ACHN (cell line): Measurements from ENCODE around the gene RAP1GAP2.

ENCODE experiments used
- DNase-seq: peaks from one replicate; pipeline ENCODE4 v3.0.0-alpha.2; 2015
- in situ Hi-C: cut with HindIII; loops from 2 replicates; pipeline ENCODE4 v1.10.0; 2017; ENCODE audit warnings: low sequenced_read_pairs, low pct_ligation_motif_present, low pct_unique_long_range_greater_than_20kb

The RAP1GAP2 gene

GRCh38 chr17:2897605-2898004 lies 101.4 kb downstream of the RAP1GAP2 start:
- no peak for DNase-seq
- in situ Hi-C loops: no loop called here

GRCh38 chr17:2898255-2898926 lies 102.2 kb downstream of the RAP1GAP2 start:
- DNase-seq: no peak
- in situ Hi-C loops: no loop called here

GRCh38 chr17:2899906-2900305 lies 103.7 kb downstream of the RAP1GAP2 start:
- in situ Hi-C loops: no loop called here
- no peak for DNase-seq

- DNase-seq: no peak
- in situ Hi-C loops: no loop called here
Observed at GRCh38 chr17:2900842-2901241, 104.6 kb downstream of the RAP1GAP2 start.

GRCh38 chr17:2901582-2901981 lies 105.3 kb downstream of the RAP1GAP2 start:
- in situ Hi-C loops: no loop called here
- no peak for DNase-seq

- in situ Hi-C loops: no loop called here
- DNase-seq: no peak
Observed at GRCh38 chr17:2902546-2902945, 106.3 kb downstream of the RAP1GAP2 start.

- in situ Hi-C loops: no loop called here
- no peak for DNase-seq
Observed at GRCh38 chr17:2903193-2903974, 107.1 kb downstream of the RAP1GAP2 start.

GRCh38 chr17:2904135-2904534 lies 107.9 kb downstream of the RAP1GAP2 start:
- in situ Hi-C loops: no loop called here
- no peak for DNase-seq

GRCh38 chr17:2905269-2905668 lies 109.0 kb downstream of the RAP1GAP2 start:
- DNase-seq: no peak
- in situ Hi-C loops: no loop called here

GRCh38 chr17:2905696-2906501 lies 109.7 kb downstream of the RAP1GAP2 start:
- in situ Hi-C loops: no loop called here
- DNase-seq: no peak

- in situ Hi-C loops: no loop called here
- DNase-seq: no peak
Observed at GRCh38 chr17:2906901-2907300, 110.7 kb downstream of the RAP1GAP2 start.

GRCh38 chr17:2909175-2909845 lies 113.1 kb downstream of the RAP1GAP2 start:
- in situ Hi-C loops: no loop called here

GRCh38 chr17:2909846-2910234 lies 113.6 kb downstream of the RAP1GAP2 start:
- in situ Hi-C loops: no loop called here
- no peak for DNase-seq

More at GRCh38 chr17:2909175-2909845, 113.1 kb downstream of the RAP1GAP2 start:
- DNase-seq: no peak

- no peak for DNase-seq
- in situ Hi-C loops: no loop called here
Observed at GRCh38 chr17:2911035-2911754, 115.0 kb downstream of the RAP1GAP2 start.

GRCh38 chr17:2911755-2912111 lies 115.5 kb downstream of the RAP1GAP2 start:
- in situ Hi-C loops: no loop called here
- no peak for DNase-seq

GRCh38 chr17:2912754-2913153 lies 116.5 kb downstream of the RAP1GAP2 start:
- in situ Hi-C loops: no loop called here
- no peak for DNase-seq

- no peak for DNase-seq
- in situ Hi-C loops: no loop called here
Observed at GRCh38 chr17:2916461-2916860, 120.2 kb downstream of the RAP1GAP2 start.

- no peak for DNase-seq
- in situ Hi-C loops: no loop called here
Observed at GRCh38 chr17:2921443-2921842, 125.2 kb downstream of the RAP1GAP2 start.
